ENCODE measurements around the gene CYP27C1. TPM values are rescaled to one million over a fixed set of nuclear protein-coding genes. Genes with fewer than 3 reads are reported as not detected.
A peak's percentile ranks its signal among the peaks of the same experiment; 100 is the strongest.

Gene CYP27C1
- total and polyA plus RNA-seq, 12 donors = 0.11 to 0.97 (median 0.22) TPM; not detected in 3

GRCh38 chr2:127194447-127194846, 25.7 kb downstream of the CYP27C1 start:
- peak overlapping the region in 1 of 5 donors; percentile 18 for H3K27ac ChIP-seq
- H3K27me3 ChIP-seq = no peaks in the 10 kb centered on the region
- intact Hi-C loops (cut with DNase I) = no loop called here
- H3K4me1 ChIP-seq (replicated peaks in 1 of 2) = no peaks in the 10 kb centered on the region
- H3K4me3 ChIP-seq = no peak overlapping the region
- WGBS, 4 donors = 69 to 79% (median 73%) methylated on average over 6 of the region's 6 CpGs
- TF ChIP-seq, protein P1, sequence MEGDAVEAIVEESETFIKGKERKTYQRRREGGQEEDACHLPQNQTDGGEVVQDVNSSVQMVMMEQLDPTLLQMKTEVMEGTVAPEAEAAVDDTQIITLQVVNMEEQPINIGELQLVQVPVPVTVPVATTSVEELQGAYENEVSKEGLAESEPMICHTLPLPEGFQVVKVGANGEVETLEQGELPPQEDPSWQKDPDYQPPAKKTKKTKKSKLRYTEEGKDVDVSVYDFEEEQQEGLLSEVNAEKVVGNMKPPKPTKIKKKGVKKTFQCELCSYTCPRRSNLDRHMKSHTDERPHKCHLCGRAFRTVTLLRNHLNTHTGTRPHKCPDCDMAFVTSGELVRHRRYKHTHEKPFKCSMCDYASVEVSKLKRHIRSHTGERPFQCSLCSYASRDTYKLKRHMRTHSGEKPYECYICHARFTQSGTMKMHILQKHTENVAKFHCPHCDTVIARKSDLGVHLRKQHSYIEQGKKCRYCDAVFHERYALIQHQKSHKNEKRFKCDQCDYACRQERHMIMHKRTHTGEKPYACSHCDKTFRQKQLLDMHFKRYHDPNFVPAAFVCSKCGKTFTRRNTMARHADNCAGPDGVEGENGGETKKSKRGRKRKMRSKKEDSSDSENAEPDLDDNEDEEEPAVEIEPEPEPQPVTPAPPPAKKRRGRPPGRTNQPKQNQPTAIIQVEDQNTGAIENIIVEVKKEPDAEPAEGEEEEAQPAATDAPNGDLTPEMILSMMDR (IDR thresholded peaks at IDR 0.05) = no peak
- no peak for TF ChIP-seq POLR2A (IDR thresholded peaks at IDR 0.05)
- no peaks in the 10 kb centered on the region for H3K36me3 ChIP-seq (replicated peaks in 1 of 2)
- no peaks in the 10 kb centered on the region for H3K9me3 ChIP-seq (replicated peaks in 1 of 3)
- DNase-seq = peak in 1 of 7 donors; percentile 18

GRCh38 chr2:127193967-127194280, 26.2 kb downstream of the CYP27C1 start:
- WGBS, 4 donors = 60 to 83% (median 67%) methylated on average over 5 of the region's 5 CpGs
- Histone ChIP-seq H3K27me3 (no peaks in the 10 kb centered on the region), H3K9me3 (replicated peaks in 1 of 3) (no peaks in the 10 kb centered on the region), H3K4me3 (no peak overlapping the region), H3K4me1 (replicated peaks in 1 of 2) (no peaks in the 10 kb centered on the region), H3K36me3 (replicated peaks in 1 of 2) (no peaks in the 10 kb centered on the region), H3K27ac (peak overlapping the region in 1 of 5 donors; percentile 73)
- TF ChIP-seq, protein P1 (IDR thresholded peaks at IDR 0.05) = no peak
- no peak for TF ChIP-seq POLR2A (IDR thresholded peaks at IDR 0.05)
- intact Hi-C loops (cut with DNase I) = no loop called here
- peak in 1 of 7 donors; percentile 31 for DNase-seq

GRCh38 chr2:127193164-127193966, 26.7 kb downstream of the CYP27C1 start:
- Histone ChIP-seq H3K9me3 (replicated peaks in 1 of 3) (no peaks in the 10 kb centered on the region), H3K27ac (peak overlapping the region in 1 of 5 donors; percentile 73), H3K36me3 (replicated peaks in 1 of 2) (no peaks in the 10 kb centered on the region), H3K4me3 (no peak overlapping the region), H3K4me1 (replicated peaks in 1 of 2) (no peaks in the 10 kb centered on the region), H3K27me3 (no peaks in the 10 kb centered on the region)
- DNase-seq = peak in 2 of 7 donors; percentile 34 to 56
- intact Hi-C loops (cut with DNase I) = no loop called here
- TF ChIP-seq, protein P1 (IDR thresholded peaks at IDR 0.05) = no peak
- TF ChIP-seq POLR2A (IDR thresholded peaks at IDR 0.05) = no peak
- 75 to 78% (median 76%) methylated on average over 20 to 26 of the region's 26 CpGs for WGBS, 4 donors

DNA sequence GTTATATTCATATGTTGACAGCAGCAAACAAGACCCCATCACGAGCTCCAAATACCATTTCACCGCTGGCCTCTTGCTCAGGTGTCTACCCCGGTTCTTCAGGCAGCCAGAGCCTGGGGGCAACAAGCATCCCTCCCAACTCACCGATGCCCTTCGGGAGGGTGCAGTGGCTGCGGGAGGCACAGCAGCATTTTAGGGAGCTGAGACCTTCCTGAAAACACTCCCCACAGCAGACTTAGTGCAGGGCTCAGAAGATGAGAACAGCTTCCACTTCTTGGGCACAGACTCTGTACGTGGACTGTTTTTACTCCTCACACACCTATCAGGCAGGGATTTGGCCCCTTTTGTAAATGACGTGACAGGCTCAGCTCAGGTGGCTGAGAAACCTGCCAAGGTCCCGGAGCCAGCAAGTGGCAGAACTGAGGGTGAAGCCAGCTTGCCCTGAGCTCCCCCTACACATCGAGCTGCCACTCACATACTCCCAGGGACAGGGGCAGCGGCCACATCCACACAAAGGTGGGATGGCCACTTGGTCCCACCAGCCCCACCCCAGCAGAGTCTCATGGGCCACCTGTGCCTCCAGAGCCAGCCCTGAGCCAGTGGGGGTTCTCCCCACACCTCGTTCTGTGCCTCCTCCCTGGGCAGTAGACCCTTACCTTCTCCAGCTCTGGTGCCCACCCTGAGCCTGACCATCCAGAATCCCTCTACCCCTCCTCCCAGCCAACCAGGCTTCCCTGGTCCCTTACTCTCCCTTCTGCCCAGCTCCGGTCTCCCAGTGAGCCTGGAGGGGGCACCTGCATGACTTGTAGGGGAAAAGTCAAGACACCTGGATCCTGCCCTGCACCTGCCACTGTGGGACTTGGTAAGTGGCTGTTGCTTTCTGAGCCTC, 28.5 kb downstream of the CYP27C1 start:
- no peak overlapping the region for H3K4me3 ChIP-seq
- intact Hi-C loops (cut with DNase I) = no loop called here

More for the DNA sequence above, 28.5 kb downstream of the CYP27C1 start:
- Histone ChIP-seq H3K36me3 (replicated peaks in 1 of 2) (no peaks in the 10 kb centered on the region), H3K27ac (no peak overlapping the region), H3K9me3 (replicated peaks in 1 of 3) (no peaks in the 10 kb centered on the region), H3K4me1 (replicated peaks in 1 of 2) (no peaks in the 10 kb centered on the region), H3K27me3 (no peaks in the 10 kb centered on the region)
- DNase-seq = peak in 1 of 7 donors; percentile 29
- TF ChIP-seq, protein P1 (IDR thresholded peaks at IDR 0.05) = no peak
- 84 to 88% (median 86%) methylated on average over 10 to 13 of the region's 13 CpGs for WGBS, 4 donors

All from adrenal gland (tissue), 12 donors.